GM12875 (cell line): ENCODE results near the gene GADD45B.
"Not testable (repeated sequence)": the region's sequence is repeated elsewhere in the genome, so short reads cannot be mapped to it uniquely, and the experiment has no call there.

Experiments used
- H3K4me3 ChIP-seq: one replicate; pipeline ENCODE4 v1.5.1; 2011; ENCODE audit warnings: low read depth, low read length, control low read depth
- CTCF ChIP-seq: IDR thresholded peaks from 2 replicates; pipeline ENCODE4 v1.5.1; 2011; ENCODE audit warnings: low read depth, mild to moderate bottlenecking, control low read depth, inconsistent platforms, low read length, moderate library complexity, borderline replicate concordance; ENCODE audit not compliant: insufficient read depth

GADD45B gene

GRCh38 chr19:2490659-2491058 is 14.7 kb downstream of the GADD45B start:
- TF ChIP-seq CTCF, result no peak
- H3K4me3 ChIP-seq, result no peak overlapping the region

DNA sequence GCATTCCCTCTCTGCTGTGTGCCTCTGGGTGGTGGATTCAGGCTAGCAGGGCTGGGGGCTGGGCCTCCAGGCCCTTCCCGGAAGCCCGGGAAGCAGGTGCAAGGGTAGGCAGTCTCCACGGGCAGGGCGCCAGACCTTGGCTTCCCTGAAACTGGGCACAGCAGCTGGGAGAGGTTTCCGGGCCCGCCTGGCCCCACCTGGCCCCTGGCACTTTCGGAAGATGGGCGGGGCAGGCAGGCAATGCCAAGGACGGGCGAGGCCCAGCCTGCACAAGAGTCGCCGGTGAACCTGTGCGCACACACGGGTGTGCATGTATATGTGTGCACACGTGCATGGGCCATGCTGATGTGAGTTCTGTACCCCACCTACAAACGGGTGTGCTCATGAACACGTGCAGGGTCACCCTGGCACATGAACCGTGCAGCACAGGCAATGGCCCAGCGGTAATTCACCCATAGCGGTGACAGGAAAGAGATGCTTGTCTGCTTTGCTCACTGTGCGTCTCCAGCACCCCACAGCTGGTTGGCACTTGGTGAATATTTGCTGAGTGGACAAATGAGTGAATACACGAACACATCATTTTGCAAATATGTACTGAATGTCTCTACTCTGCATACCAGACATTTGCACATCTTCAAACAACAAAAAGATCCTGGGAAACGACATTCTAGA is 15.3 kb downstream of the GADD45B start:
- no peak for TF ChIP-seq CTCF
- no peak overlapping the region for H3K4me3 ChIP-seq

GRCh38 chr19:2492870-2493269 is 16.9 kb downstream of the GADD45B start:
- TF ChIP-seq CTCF, result no peak
- H3K4me3 ChIP-seq, result no peak overlapping the region

GRCh38 chr19:2493448-2493847 is 17.5 kb downstream of the GADD45B start:
- not testable (repeated sequence) for H3K4me3 ChIP-seq

GRCh38 chr19:2494084-2494446 is 18.1 kb downstream of the GADD45B start:
- TF ChIP-seq CTCF, result no peak
- H3K4me3 ChIP-seq, result no peak overlapping the region

GRCh38 chr19:2494447-2495129 is 18.7 kb downstream of the GADD45B start:
- peak overlapping the region; percentile 56 for H3K4me3 ChIP-seq
- TF ChIP-seq CTCF, result no peak

GRCh38 chr19:2495130-2495641 is 19.3 kb downstream of the GADD45B start:
- H3K4me3 ChIP-seq, result peak overlapping the region; percentile 56
- TF ChIP-seq CTCF, result no peak
